GM23248 (cell line): ENCODE results near the gene DLG2. TPM values are rescaled to one million over a fixed set of nuclear protein-coding genes. Genes with fewer than 3 reads are reported as not detected.

ENCODE experiments used
- DNase-seq: peaks from one replicate; pipeline ENCODE4 v3.0.0-alpha.2; 2015
- H2AFZ ChIP-seq: fragments of 200-600 bp; sonication (generic); 2 replicates; pipeline ENCODE4 v1.6.1; 2016; ENCODE audit warnings: antibody characterized with exemption
- H3F3A ChIP-seq: fragments of 200-600 bp; sonication (generic); 2 replicates; pipeline ENCODE4 v1.6.1; 2016; ENCODE audit warnings: mild to moderate bottlenecking, antibody characterized with exemption, mixed run types; ENCODE audit not compliant: insufficient read depth
- H3K27ac ChIP-seq: fragments of 200-600 bp; sonication (generic); 2 replicates; pipeline ENCODE4 v1.5.1; 2016; ENCODE audit warnings: mild to moderate bottlenecking
- H3K27me3 ChIP-seq: fragments of 200-600 bp; sonication (generic); replicated peaks from 2 replicates; pipeline ENCODE4 v1.6.1; 2016; ENCODE audit warnings: mild to moderate bottlenecking; ENCODE audit not compliant: insufficient read depth
- H3K36me3 ChIP-seq: fragments of 200-600 bp; sonication (generic); 2 replicates; pipeline ENCODE4 v1.6.1; 2016; ENCODE audit warnings: low read depth, mild to moderate bottlenecking
- H3K4me1 ChIP-seq: fragments of 200-600 bp; sonication (generic); 2 replicates; pipeline ENCODE4 v1.6.1; 2016; ENCODE audit warnings: mild to moderate bottlenecking; ENCODE audit not compliant: insufficient read depth
- H3K4me2 ChIP-seq: fragments of 200-600 bp; sonication (generic); one replicate; pipeline ENCODE4 v1.6.1; 2016; ENCODE audit warnings: mild to moderate bottlenecking; ENCODE audit not compliant: unreplicated experiment
- H3K4me3 ChIP-seq: fragments of 200-600 bp; sonication (generic); 2 replicates; pipeline ENCODE4 v1.5.1; 2016; ENCODE audit warnings: mild to moderate bottlenecking
- H3K79me2 ChIP-seq: fragments of 200-600 bp; sonication (generic); 2 replicates; pipeline ENCODE4 v1.6.1; 2016; ENCODE audit warnings: mild to moderate bottlenecking; ENCODE audit not compliant: insufficient read depth
- H3K9ac ChIP-seq: fragments of 200-600 bp; sonication (generic); 2 replicates; pipeline ENCODE4 v1.6.1; 2016; ENCODE audit warnings: mild to moderate bottlenecking
- H3K9me2 ChIP-seq: fragments of 200-600 bp; sonication (generic); 2 replicates; pipeline ENCODE4 v1.6.1; 2016; ENCODE audit warnings: mixed run types, mild to moderate bottlenecking, moderate library complexity; ENCODE audit not compliant: insufficient read depth
- H3K9me3 ChIP-seq: fragments of 200-600 bp; sonication (generic); one replicate; pipeline ENCODE4 v1.6.1; 2017; ENCODE audit warnings: low read depth
- H4K20me1 ChIP-seq: fragments of 200-600 bp; sonication (generic); 2 replicates; pipeline ENCODE4 v1.6.0; 2016; ENCODE audit not compliant: insufficient read depth
- EZH2 ChIP-seq: fragments of 200-600 bp; sonication (generic); IDR thresholded peaks from 2 replicates; pipeline ENCODE4 v1.6.1; 2018; ENCODE audit warnings: antibody characterized with exemption, mild to moderate bottlenecking; ENCODE audit not compliant: insufficient read depth, poor library complexity, severe bottlenecking
- EZH2phosphoT487 ChIP-seq: fragments of 200-600 bp; sonication (generic); IDR thresholded peaks from 2 replicates; pipeline ENCODE4 v1.6.1; 2018; ENCODE audit warnings: antibody characterized with exemption, moderate library complexity, mild to moderate bottlenecking, low read depth; ENCODE audit not compliant: insufficient read depth
- WGBS, 2 experiments: methylation state at CpG; one replicate each; pipeline ENCODE4 v1.1.6; 2015 to 2017; ENCODE audit warnings: low lambda C conversion rate in 2 of 2, low coverage in 1 of 2; ENCODE audit errors: missing lambda C conversion rate in 2 of 2; 5-methylcytosine and 5-hydroxymethylcytosine counted together
- in situ Hi-C: fragments of 300-500 bp; cut with MboI; formaldehyde crosslinking; loops from 2 replicates; pipeline ENCODE4 v1.15.0; 2020
- polyA plus RNA-seq: library from polyadenylated mRNA; unstranded; fragments of >200 nt; fragmentation: Nextera tagmentation; extraction: Ambion mirVana; gene quantifications from 2 replicates; pipeline ENCODE4 v1.2.1, GENCODE V29; 2016
- total RNA-seq: library from RNA; depleted of rRNA; stranded (reverse); fragments of >200 nt; shearing (Covaris generic); gene quantifications from 2 replicates; pipeline ENCODE4 v1.2.3, GENCODE V29; 2014

DLG2 gene
- total and polyA plus RNA-seq, 2 experiments from 2014 or later, result 1.1 to 1.7 TPM

DNA sequence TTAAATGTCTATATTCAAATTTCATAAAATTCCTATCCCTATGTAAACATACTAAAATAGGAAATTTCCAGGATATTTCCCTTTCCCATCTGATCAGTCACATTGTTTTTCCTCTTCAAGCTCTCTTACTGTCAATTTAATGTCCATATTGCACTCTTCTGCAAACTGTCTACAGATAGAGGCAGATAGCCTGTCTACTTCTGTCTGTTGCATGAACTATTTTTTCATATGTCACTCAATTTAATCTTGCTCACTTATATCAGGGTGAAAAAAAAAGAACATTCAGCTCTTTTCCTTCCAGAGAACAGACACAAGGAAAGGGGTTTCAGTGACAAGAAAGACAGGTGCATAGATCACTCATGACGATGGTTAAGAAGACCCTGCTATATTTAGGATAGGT, 1327.1 kb downstream of the DLG2 start:
- Histone ChIP-seq H3K27ac (no peak overlapping the region), H3K36me3 (no peaks in the 10 kb centered on the region), H3K9me3 (no peaks in the 10 kb centered on the region), H3F3A (no peaks in the 10 kb centered on the region), H3K4me3 (no peak overlapping the region), H3K9me2 (peaks cover 3% of the 10 kb centered on the region; the same call in 1 of the 2 replicates), H3K4me1 (no peaks in the 10 kb centered on the region), H3K27me3 (no peaks in the 10 kb centered on the region), H3K4me2 (no peak overlapping the region), H3K79me2 (no peaks in the 10 kb centered on the region), H3K9ac (no peak overlapping the region), H2AFZ (no peak overlapping the region), H4K20me1 (no peaks in the 10 kb centered on the region)
- DNase-seq, result no peak
- TF ChIP-seq EZH2 (no peak), EZH2phosphoT487 (no peak)
- in situ Hi-C loops, result no loop called here
- WGBS, 2 experiments, result 16 to 38% methylated on average over 1 of the region's 1 CpG

DNA sequence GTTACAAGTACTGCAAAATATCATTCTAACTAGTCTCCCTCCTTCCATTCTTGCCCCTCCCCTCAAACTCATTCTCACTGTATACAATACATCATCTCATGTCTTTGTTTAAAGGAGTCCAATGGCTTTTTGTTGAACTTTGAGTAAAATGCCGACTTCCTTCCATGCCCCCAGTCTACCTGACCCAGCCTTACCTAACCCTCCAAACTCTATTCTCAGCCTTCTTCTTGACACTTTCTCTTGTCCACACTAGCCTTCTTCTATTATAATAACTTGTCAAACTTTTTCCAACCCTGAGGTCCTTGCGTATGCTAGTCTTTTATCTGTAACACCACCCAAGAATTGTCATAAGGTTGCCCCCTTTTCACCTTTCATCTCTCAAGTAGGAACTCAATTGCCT, 1329.6 kb downstream of the DLG2 start:
- Histone ChIP-seq H3K79me2 (no peaks in the 10 kb centered on the region), H3K9ac (no peak overlapping the region), H3K4me3 (no peak overlapping the region), H4K20me1 (no peaks in the 10 kb centered on the region), H3F3A (0 out of 2 replicates have a peak, but pooled peaks cover under 1% of the 10 kb centered on the region), H3K36me3 (no peaks in the 10 kb centered on the region), H3K9me3 (no peaks in the 10 kb centered on the region), H3K9me2 (peaks cover 3% of the 10 kb centered on the region; the same call in 1 of the 2 replicates), H2AFZ (no peak overlapping the region), H3K4me1 (0 out of 2 replicates have a peak, but pooled peaks cover under 1% of the 10 kb centered on the region), H3K27me3 (no peaks in the 10 kb centered on the region), H3K27ac (no peak overlapping the region), H3K4me2 (no peak overlapping the region)
- TF ChIP-seq EZH2phosphoT487 (no peak), EZH2 (no peak)
- no peak for DNase-seq
- in situ Hi-C loops, result no loop called here
- WGBS, 2 experiments, result 70 to 85% methylated on average over 2 of the region's 2 CpGs

DNA sequence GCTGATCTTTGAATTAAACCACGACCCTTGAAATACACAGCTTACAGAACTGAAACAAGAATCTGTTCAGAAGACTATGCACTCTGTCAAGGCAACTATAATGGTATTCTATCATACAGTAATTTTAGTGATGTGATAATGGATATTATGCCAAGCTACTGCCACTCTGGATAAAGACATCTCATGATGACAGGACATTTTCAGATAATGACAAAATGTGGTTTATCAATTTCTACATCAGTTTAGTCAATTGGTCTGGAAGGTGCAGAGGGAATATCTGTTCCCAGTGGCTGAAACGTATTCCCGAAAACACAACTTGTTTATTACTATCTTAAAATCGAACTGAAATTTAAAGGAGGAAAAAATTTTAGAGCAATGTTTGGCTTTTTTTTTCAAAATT, 1331.3 kb downstream of the DLG2 start:
- H3K9me3 ChIP-seq, result no peaks in the 10 kb centered on the region
- in situ Hi-C loops, result no loop called here
- peaks cover 18% of the 10 kb centered on the region for H3K4me1 ChIP-seq
- H3K9me2 ChIP-seq, result peaks cover 3% of the 10 kb centered on the region; the same call in 1 of the 2 replicates
- no peak overlapping the region for H3K9ac ChIP-seq
- H3K36me3 ChIP-seq, result no peaks in the 10 kb centered on the region
- H3K4me3 ChIP-seq, result no peak overlapping the region
- H3K27me3 ChIP-seq, result no peaks in the 10 kb centered on the region
- TF ChIP-seq EZH2phosphoT487, result no peak
- no peak for TF ChIP-seq EZH2
- H3K4me2 ChIP-seq, result no peak overlapping the region
- no peak for DNase-seq
- peaks cover 18% of the 10 kb centered on the region for H3F3A ChIP-seq
- H3K79me2 ChIP-seq, result no peaks in the 10 kb centered on the region
- H2AFZ ChIP-seq, result no peak overlapping the region
- H3K27ac ChIP-seq, result no peak overlapping the region
- H4K20me1 ChIP-seq, result no peaks in the 10 kb centered on the region
- 73 to 80% methylated on average over 4 of the region's 4 CpGs for WGBS, 2 experiments

DNA sequence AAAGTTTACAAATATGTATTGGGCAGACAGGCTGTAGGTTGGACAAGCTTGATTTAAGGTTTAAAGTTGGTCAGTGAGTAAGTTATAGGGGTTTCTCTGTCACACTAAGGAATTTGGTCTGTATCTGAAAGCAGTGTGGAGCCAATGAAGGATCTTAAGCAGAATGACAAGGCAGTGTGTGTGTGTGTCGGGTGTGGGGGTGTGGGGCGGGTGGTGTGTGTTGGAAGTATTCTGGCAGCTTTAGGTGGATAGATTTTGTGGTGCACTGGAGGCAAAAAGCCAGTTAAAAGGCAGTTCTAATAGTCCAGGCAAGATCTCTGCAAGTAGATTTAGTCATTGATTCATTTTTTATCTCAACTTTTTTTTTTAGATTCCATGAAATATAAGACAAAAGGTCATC, 1334.2 kb downstream of the DLG2 start:
- no peaks in the 10 kb centered on the region for H3K9me3 ChIP-seq
- H3K27ac ChIP-seq, result no peak overlapping the region
- DNase-seq, result no peak
- TF ChIP-seq EZH2phosphoT487, result no peak
- TF ChIP-seq EZH2, result no peak
- H4K20me1 ChIP-seq, result no peaks in the 10 kb centered on the region
- no peak overlapping the region for H3K4me2 ChIP-seq
- peaks cover 43% of the 10 kb centered on the region for H3F3A ChIP-seq
- no peak overlapping the region for H3K9ac ChIP-seq
- H3K9me2 ChIP-seq, result peaks cover 3% of the 10 kb centered on the region; the same call in 1 of the 2 replicates
- H3K79me2 ChIP-seq, result no peaks in the 10 kb centered on the region
- no peaks in the 10 kb centered on the region for H3K27me3 ChIP-seq
- H2AFZ ChIP-seq, result no peak overlapping the region
- WGBS, 2 experiments, result 91 to 93% methylated on average over 2 of the region's 2 CpGs
- in situ Hi-C loops, result no loop called here
- no peak overlapping the region for H3K4me3 ChIP-seq
- H3K36me3 ChIP-seq, result no peaks in the 10 kb centered on the region
- H3K4me1 ChIP-seq, result peaks cover 42% of the 10 kb centered on the region

DNA sequence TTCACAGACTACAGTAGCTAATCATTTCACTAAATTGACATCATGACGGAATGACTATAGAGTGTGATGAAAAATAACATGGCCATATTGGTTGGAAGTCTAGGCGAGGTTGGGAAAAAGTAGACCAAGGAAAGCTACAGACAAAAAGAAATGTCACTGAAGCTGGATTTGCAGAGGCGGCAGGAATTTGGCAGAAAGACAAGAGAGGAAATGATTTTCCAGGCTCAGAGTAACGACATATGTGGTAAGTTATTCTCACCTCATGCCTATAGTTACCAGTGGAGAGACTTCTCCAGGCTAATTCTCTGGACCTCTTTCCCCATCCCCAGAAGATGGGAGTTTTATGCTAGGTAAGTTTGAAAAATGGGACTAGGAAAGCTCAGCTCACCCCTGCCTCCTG, 1335.1 kb downstream of the DLG2 start:
- in situ Hi-C loops, result no loop called here
- H3K9me2 ChIP-seq, result no peaks in the 10 kb centered on the region
- H3K4me2 ChIP-seq, result peak overlapping the region; percentile 17
- H3K4me3 ChIP-seq, result no peak overlapping the region
- peaks cover 42% of the 10 kb centered on the region for H3K4me1 ChIP-seq
- H3K9me3 ChIP-seq, result no peaks in the 10 kb centered on the region
- peak; percentile 48 for DNase-seq
- H3K79me2 ChIP-seq, result no peaks in the 10 kb centered on the region
- TF ChIP-seq EZH2 (no peak), EZH2phosphoT487 (no peak)
- peak overlapping the region; percentile 34; the same call in 1 of the 2 replicates for H2AFZ ChIP-seq
- H3K36me3 ChIP-seq, result no peaks in the 10 kb centered on the region
- H3K9ac ChIP-seq, result no peak overlapping the region
- 25 to 28% methylated on average over 4 of the region's 4 CpGs for WGBS, 2 experiments
- H3K27ac ChIP-seq, result peak overlapping the region; percentile 17; the same call in 1 of the 2 replicates
- no peaks in the 10 kb centered on the region for H3K27me3 ChIP-seq
- H4K20me1 ChIP-seq, result no peaks in the 10 kb centered on the region
- H3F3A ChIP-seq, result peaks cover 43% of the 10 kb centered on the region
